ENCODE data around the gene PIP5K1B.

The PIP5K1B gene

GRCh38 chr9:69001921-69002320 is 296.9 kb downstream of the PIP5K1B start:
- Histone ChIP-seq H3K9me3 (replicated peaks; ENCODE audit: insufficient read depth, low read length) (no peaks in the 10 kb centered on the region), H3F3A (ENCODE audit: insufficient read depth, low read length) (no peaks in the 10 kb centered on the region), H4K20me1 (ENCODE audit: insufficient read depth, low read length) (no peaks in the 10 kb centered on the region), H3K4me1 (ENCODE audit: low read length) (peaks cover 5% of the 10 kb centered on the region; the same call in 1 of the 2 replicates), H3K36me3 (replicated peaks; ENCODE audit: insufficient read depth, low read length) (no peaks in the 10 kb centered on the region), H3K9ac (ENCODE audit: low read length) (no peak overlapping the region), H3K27ac (ENCODE audit: low read length) (no peak overlapping the region), H3K9me2 (replicated peaks; ENCODE audit: insufficient read depth, low read length) (no peaks in the 10 kb centered on the region), H3K79me2 (ENCODE audit: low read length) (no peaks in the 10 kb centered on the region), H3K4me3 (ENCODE audit: low read length) (no peak overlapping the region), H2AFZ (ENCODE audit: low read length) (no peak overlapping the region), H3K27me3 (replicated peaks; ENCODE audit: insufficient read depth, low read length) (no peaks in the 10 kb centered on the region), H3K4me2 (ENCODE audit: low read depth, low read length) (no peak overlapping the region)
- no peak for DNase-seq
- TF ChIP-seq CTCF (IDR thresholded peaks at IDR 0.05; ENCODE audit: low read length) (no peak), EZH2phosphoT487 (IDR thresholded peaks at IDR 0.05; ENCODE audit: low read length) (no peak), EZH2 (optimal IDR thresholded peaks at IDR 0.05; ENCODE audit: low read depth, low read length) (no peak)

GRCh38 chr9:69003051-69003450 is 298.0 kb downstream of the PIP5K1B start:
- no peaks in the 10 kb centered on the region for H3K79me2 ChIP-seq (ENCODE audit: low read length)
- no peaks in the 10 kb centered on the region for H3F3A ChIP-seq (ENCODE audit: insufficient read depth, low read length)
- peaks cover 5% of the 10 kb centered on the region; the same call in 1 of the 2 replicates for H3K4me1 ChIP-seq (ENCODE audit: low read length)
- H3K36me3 ChIP-seq (replicated peaks; ENCODE audit: insufficient read depth, low read length), result no peaks in the 10 kb centered on the region
- no peaks in the 10 kb centered on the region for H4K20me1 ChIP-seq (ENCODE audit: insufficient read depth, low read length)
- TF ChIP-seq EZH2 (optimal IDR thresholded peaks at IDR 0.05; ENCODE audit: low read depth, low read length) (no peak), EZH2phosphoT487 (IDR thresholded peaks at IDR 0.05; ENCODE audit: low read length) (no peak), CTCF (IDR thresholded peaks at IDR 0.05; ENCODE audit: low read length) (no peak)
- no peak overlapping the region for H3K4me2 ChIP-seq (ENCODE audit: low read depth, low read length)
- DNase-seq, result no peak
- H3K27ac ChIP-seq (ENCODE audit: low read length), result no peak overlapping the region
- no peaks in the 10 kb centered on the region for H3K9me3 ChIP-seq (replicated peaks; ENCODE audit: insufficient read depth, low read length)
- no peak overlapping the region for H3K4me3 ChIP-seq (ENCODE audit: low read length)
- H3K27me3 ChIP-seq (replicated peaks; ENCODE audit: insufficient read depth, low read length), result no peaks in the 10 kb centered on the region
- no peak overlapping the region for H3K9ac ChIP-seq (ENCODE audit: low read length)
- H2AFZ ChIP-seq (ENCODE audit: low read length), result no peak overlapping the region
- H3K9me2 ChIP-seq (replicated peaks; ENCODE audit: insufficient read depth, low read length), result no peaks in the 10 kb centered on the region

- no peak overlapping the region for H3K4me2 ChIP-seq (ENCODE audit: low read depth, low read length)
- no peak for TF ChIP-seq EZH2phosphoT487 (IDR thresholded peaks at IDR 0.05; ENCODE audit: low read length)
- no peak for TF ChIP-seq CTCF (IDR thresholded peaks at IDR 0.05; ENCODE audit: low read length)
- TF ChIP-seq EZH2 (optimal IDR thresholded peaks at IDR 0.05; ENCODE audit: low read depth, low read length), result no peak
- H3K27me3 ChIP-seq (replicated peaks; ENCODE audit: insufficient read depth, low read length), result no peaks in the 10 kb centered on the region
- H3K9me3 ChIP-seq (replicated peaks; ENCODE audit: insufficient read depth, low read length), result no peaks in the 10 kb centered on the region
- H3K36me3 ChIP-seq (replicated peaks; ENCODE audit: insufficient read depth, low read length), result no peaks in the 10 kb centered on the region
- no peaks in the 10 kb centered on the region for H3K9me2 ChIP-seq (replicated peaks; ENCODE audit: insufficient read depth, low read length)
- H4K20me1 ChIP-seq (ENCODE audit: insufficient read depth, low read length), result no peaks in the 10 kb centered on the region
- no peaks in the 10 kb centered on the region for H3F3A ChIP-seq (ENCODE audit: insufficient read depth, low read length)
- no peaks in the 10 kb centered on the region for H3K79me2 ChIP-seq (ENCODE audit: low read length)
- H3K9ac ChIP-seq (ENCODE audit: low read length), result no peak overlapping the region
- no peak overlapping the region for H3K27ac ChIP-seq (ENCODE audit: low read length)
- no peak overlapping the region for H3K4me3 ChIP-seq (ENCODE audit: low read length)
- H3K4me1 ChIP-seq (ENCODE audit: low read length), result no peaks in the 10 kb centered on the region
- H2AFZ ChIP-seq (ENCODE audit: low read length), result no peak overlapping the region
- DNase-seq, result no peak
Observed at GRCh38 chr9:69004836-69005235, 299.8 kb downstream of the PIP5K1B start.

Measured in MM.1S (cell line).